ENCODE data around the gene QSOX2. TPM values are rescaled to one million over a fixed set of nuclear protein-coding genes. Genes with fewer than 3 reads are reported as not detected.

QSOX2 gene
- total RNA-seq, 1 experiment from 2014 or later: 20.5 TPM

GRCh38 chr9:136252281-136252680 is 6.7 kb upstream of the QSOX2 start:
- BruUV-seq (replicated peaks): no TSS peak
- Mint-ChIP-seq H3K4me3 (ENCODE audit: low read depth, unreplicated experiment) (no peak overlapping the region), H3K36me3 (ENCODE audit: insufficient read depth, unreplicated experiment) (no peaks in the 10 kb centered on the region), H3K9me3 (ENCODE audit: low read depth, unreplicated experiment) (no peaks in the 10 kb centered on the region), H3K27ac (ENCODE audit: unreplicated experiment) (no peak overlapping the region), H3K27me3 (ENCODE audit: unreplicated experiment) (peaks cover 32% of the 10 kb centered on the region), H3K4me1 (ENCODE audit: low read depth, unreplicated experiment) (no peaks in the 10 kb centered on the region)
- no peak for TF ChIP-seq CTCF (IDR thresholded peaks at IDR 0.05; ENCODE audit: unreplicated experiment)
- DNase-seq: no peak
- CTCF ChIA-PET: no interaction called here
- intact Hi-C loops (cut with micrococcal nuclease; ENCODE audit: unreplicated experiment): no loop called here

- H3K9me3 Mint-ChIP-seq (ENCODE audit: low read depth, unreplicated experiment): no peaks in the 10 kb centered on the region
- no peak for TF ChIP-seq CTCF (IDR thresholded peaks at IDR 0.05; ENCODE audit: unreplicated experiment)
- CTCF ChIA-PET: no interaction called here
- no TSS peak for BruUV-seq (replicated peaks)
- H3K36me3 Mint-ChIP-seq (ENCODE audit: insufficient read depth, unreplicated experiment): peaks cover 4% of the 10 kb centered on the region
- DNase-seq: no peak
- no peaks in the 10 kb centered on the region for H3K4me1 Mint-ChIP-seq (ENCODE audit: low read depth, unreplicated experiment)
- no peak overlapping the region for H3K27ac Mint-ChIP-seq (ENCODE audit: unreplicated experiment)
- H3K4me3 Mint-ChIP-seq (ENCODE audit: low read depth, unreplicated experiment): no peak overlapping the region
- intact Hi-C loops (cut with micrococcal nuclease; ENCODE audit: unreplicated experiment): no loop called here
- peaks cover 40% of the 10 kb centered on the region for H3K27me3 Mint-ChIP-seq (ENCODE audit: unreplicated experiment)
Observed at GRCh38 chr9:136251264-136252115, 5.9 kb upstream of the QSOX2 start.

GRCh38 chr9:136250676-136251075 is 5.1 kb upstream of the QSOX2 start:
- Mint-ChIP-seq H3K4me1 (ENCODE audit: low read depth, unreplicated experiment) (no peaks in the 10 kb centered on the region), H3K9me3 (ENCODE audit: low read depth, unreplicated experiment) (no peaks in the 10 kb centered on the region), H3K27me3 (ENCODE audit: unreplicated experiment) (peaks cover 42% of the 10 kb centered on the region), H3K4me3 (ENCODE audit: low read depth, unreplicated experiment) (no peak overlapping the region), H3K36me3 (ENCODE audit: insufficient read depth, unreplicated experiment) (peaks cover 9% of the 10 kb centered on the region), H3K27ac (ENCODE audit: unreplicated experiment) (no peak overlapping the region)
- no TSS peak for BruUV-seq (replicated peaks)
- DNase-seq: no peak
- no peak for TF ChIP-seq CTCF (IDR thresholded peaks at IDR 0.05; ENCODE audit: unreplicated experiment)
- intact Hi-C loops (cut with micrococcal nuclease; ENCODE audit: unreplicated experiment): no loop called here
- CTCF ChIA-PET: no interaction called here

- H3K27me3 Mint-ChIP-seq (ENCODE audit: unreplicated experiment): peaks cover 42% of the 10 kb centered on the region
- no peaks in the 10 kb centered on the region for H3K9me3 Mint-ChIP-seq (ENCODE audit: low read depth, unreplicated experiment)
- no peak overlapping the region for H3K27ac Mint-ChIP-seq (ENCODE audit: unreplicated experiment)
- no peak for TF ChIP-seq CTCF (IDR thresholded peaks at IDR 0.05; ENCODE audit: unreplicated experiment)
- BruUV-seq (replicated peaks): no TSS peak
- H3K36me3 Mint-ChIP-seq (ENCODE audit: insufficient read depth, unreplicated experiment): peaks cover 16% of the 10 kb centered on the region
- CTCF ChIA-PET: no interaction called here
- intact Hi-C loops (cut with micrococcal nuclease; ENCODE audit: unreplicated experiment): no loop called here
- no peak overlapping the region for H3K4me3 Mint-ChIP-seq (ENCODE audit: low read depth, unreplicated experiment)
- DNase-seq: no peak
- H3K4me1 Mint-ChIP-seq (ENCODE audit: low read depth, unreplicated experiment): peaks cover 1% of the 10 kb centered on the region
Observed at GRCh38 chr9:136249877-136250559, 4.4 kb upstream of the QSOX2 start.

Measured in Calu3 (cell line).